Fibroblast of pulmonary artery (primary cell): ENCODE results near the gene HOXC11.

Experiments used
- DNase-seq: peaks from one replicate; pipeline ENCODE4 v3.0.0-alpha.2; 2010; ENCODE audit warnings: low read depth
- H3K4me3 ChIP-seq: replicated peaks from 2 replicates; pipeline ENCODE4 v1.5.1; 2011; ENCODE audit warnings: low read depth, mild to moderate bottlenecking, control low read depth, low read length, moderate library complexity
- TF ChIP-seq, protein P1 (sequence below): IDR thresholded peaks from 2 replicates; pipeline ENCODE4 v1.5.1; 2011; ENCODE audit warnings: mild to moderate bottlenecking, control low read depth, low read length, inconsistent platforms; ENCODE audit errors: missing control alignments

HOXC11 gene

DNA sequence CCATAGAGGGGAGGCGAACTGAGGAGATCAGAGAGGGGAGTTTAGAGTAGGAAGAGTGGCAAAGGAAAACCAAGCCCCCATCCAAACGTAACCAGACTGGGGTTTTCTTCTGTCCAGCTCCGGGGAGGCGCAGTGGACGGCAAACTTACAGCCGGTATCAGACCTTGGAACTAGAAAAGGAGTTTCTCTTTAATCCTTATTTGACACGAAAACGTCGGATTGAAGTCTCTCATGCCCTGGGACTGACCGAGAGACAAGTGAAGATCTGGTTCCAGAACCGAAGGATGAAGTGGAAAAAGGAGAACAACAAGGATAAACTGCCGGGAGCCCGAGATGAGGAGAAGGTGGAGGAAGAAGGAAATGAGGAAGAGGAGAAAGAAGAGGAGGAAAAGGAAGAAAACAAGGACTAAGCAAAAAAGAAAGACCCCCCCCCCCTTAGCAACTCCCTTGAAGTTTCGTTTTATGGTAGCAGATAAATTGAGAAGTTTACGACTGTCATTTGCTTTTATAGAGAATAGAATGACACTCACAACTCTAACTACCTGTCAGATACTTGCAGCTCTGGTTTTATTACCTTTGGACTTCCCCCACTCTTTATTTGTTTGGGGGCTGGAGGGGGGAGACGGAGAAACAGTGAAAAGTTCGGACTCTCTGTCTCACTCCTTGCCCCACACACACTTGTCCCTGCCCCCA is 38.2 kb downstream of the HOXC11 start:
- TF ChIP-seq, protein P1, sequence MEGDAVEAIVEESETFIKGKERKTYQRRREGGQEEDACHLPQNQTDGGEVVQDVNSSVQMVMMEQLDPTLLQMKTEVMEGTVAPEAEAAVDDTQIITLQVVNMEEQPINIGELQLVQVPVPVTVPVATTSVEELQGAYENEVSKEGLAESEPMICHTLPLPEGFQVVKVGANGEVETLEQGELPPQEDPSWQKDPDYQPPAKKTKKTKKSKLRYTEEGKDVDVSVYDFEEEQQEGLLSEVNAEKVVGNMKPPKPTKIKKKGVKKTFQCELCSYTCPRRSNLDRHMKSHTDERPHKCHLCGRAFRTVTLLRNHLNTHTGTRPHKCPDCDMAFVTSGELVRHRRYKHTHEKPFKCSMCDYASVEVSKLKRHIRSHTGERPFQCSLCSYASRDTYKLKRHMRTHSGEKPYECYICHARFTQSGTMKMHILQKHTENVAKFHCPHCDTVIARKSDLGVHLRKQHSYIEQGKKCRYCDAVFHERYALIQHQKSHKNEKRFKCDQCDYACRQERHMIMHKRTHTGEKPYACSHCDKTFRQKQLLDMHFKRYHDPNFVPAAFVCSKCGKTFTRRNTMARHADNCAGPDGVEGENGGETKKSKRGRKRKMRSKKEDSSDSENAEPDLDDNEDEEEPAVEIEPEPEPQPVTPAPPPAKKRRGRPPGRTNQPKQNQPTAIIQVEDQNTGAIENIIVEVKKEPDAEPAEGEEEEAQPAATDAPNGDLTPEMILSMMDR: no peak
- no peak for DNase-seq
- H3K4me3 ChIP-seq: no peak overlapping the region

DNA sequence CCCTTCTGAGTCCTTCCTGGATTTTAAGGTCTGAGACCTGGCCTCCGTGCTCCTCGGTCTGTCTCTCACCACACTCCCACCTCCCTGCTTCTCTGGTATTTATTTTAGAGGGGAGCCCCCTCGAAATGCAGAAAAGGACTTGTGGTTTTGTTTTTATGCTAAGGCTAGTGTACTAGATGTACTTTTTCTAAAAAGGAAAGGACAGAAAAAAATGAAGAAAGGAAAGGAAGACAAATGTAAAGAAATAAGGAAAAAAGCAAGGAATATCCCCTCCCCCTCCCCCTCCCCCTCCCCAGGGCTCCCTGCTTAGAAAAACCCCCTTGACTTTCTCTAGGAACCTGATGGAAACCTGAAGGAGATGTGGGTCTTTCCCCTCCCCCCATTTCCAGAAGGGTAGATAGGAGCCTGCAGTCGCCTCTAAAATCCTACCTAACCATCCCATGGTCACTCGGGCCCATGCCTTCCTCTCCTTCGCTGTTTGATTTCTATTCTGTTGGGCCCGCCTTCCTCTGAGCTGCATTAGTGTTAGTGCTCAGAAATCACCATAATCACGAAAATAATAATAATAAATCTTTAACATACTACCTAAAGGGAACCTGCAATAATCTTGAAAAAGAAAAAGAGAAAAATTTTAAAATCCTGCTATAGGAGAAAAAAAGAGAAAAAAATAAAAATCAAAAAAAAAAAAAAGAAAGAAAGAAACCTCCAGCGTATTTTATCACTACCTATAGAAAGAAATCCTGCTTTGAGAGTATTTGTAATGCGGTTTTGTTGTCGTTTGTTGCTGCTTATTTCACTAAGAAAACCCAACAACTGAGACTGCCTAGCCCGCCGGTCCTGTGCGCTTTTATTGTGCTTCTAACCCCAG is 39.0 kb downstream of the HOXC11 start:
- no peak overlapping the region for H3K4me3 ChIP-seq
- TF ChIP-seq, protein P1: no peak
- no peak for DNase-seq

DNA sequence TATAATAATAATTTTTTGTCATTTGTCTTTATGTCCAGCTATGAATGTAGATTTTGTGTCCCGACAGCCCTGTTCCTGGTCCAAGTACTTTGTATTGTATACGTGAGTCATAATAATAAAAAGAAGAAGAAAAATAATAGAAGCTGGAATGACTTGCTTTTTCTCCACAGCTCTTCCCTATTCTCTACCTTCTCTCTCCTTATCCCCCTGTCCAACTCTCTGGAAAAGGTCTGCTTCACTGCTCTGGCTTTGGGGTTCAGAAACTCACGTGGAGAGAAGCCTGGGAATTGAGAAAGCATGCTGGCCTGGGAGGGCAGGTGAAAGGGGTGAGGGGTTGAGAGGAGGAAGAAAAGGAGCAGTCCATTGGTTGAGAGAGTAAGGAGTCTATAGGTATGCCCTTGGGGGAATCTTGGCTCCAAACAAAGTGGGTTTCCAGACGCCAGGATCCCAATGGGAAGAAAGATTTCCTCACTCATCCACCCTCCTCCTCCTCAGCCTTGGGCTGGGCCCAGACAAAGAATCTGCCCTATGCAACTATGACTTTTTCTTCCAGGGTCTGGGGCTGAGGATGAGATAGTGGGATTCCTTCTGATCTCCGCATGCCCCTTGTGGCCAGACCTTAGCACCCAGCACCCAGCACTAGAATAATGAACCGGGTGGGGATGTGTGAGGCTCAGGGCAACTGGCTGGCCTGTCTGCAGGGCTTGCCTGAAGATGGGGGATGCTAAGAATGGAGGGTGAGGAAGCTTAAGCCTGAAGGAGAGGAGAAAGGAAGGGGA is 39.9 kb downstream of the HOXC11 start:
- DNase-seq: no peak
- no peak overlapping the region for H3K4me3 ChIP-seq
- TF ChIP-seq, protein P1: no peak

DNA sequence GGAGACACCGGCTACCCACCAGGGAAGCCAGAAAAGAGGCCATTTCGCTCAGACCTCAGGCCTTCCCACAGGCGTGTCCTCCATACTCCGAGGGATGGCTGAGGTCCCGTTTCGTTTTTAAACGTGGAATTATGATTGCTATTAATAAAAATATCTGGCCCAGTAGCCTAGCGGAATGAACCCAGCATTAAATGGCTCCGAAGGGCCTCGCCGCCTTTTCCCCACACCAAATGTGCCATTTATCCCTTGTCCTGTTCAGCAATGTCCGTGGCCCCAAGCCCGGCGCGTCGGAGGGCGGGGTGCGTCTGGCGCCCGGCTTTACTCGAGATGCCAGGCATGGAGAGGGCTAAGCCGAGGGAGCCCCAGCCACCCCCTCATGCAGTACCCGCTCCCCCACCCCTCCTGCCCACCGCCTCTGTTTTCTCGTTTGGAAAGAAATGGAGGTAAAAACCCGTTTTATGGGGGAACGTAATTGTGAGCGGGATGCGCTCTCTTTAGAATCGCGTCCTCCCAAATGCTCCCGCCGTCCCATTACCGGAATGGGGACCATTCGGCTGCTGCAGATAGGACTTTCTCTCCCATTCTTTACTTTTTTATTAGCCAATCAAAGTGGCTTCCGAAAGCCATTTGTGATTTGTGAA is 41.6 kb downstream of the HOXC11 start:
- no peak for DNase-seq
- TF ChIP-seq, protein P1: no peak
- H3K4me3 ChIP-seq: no peak overlapping the region

DNA sequence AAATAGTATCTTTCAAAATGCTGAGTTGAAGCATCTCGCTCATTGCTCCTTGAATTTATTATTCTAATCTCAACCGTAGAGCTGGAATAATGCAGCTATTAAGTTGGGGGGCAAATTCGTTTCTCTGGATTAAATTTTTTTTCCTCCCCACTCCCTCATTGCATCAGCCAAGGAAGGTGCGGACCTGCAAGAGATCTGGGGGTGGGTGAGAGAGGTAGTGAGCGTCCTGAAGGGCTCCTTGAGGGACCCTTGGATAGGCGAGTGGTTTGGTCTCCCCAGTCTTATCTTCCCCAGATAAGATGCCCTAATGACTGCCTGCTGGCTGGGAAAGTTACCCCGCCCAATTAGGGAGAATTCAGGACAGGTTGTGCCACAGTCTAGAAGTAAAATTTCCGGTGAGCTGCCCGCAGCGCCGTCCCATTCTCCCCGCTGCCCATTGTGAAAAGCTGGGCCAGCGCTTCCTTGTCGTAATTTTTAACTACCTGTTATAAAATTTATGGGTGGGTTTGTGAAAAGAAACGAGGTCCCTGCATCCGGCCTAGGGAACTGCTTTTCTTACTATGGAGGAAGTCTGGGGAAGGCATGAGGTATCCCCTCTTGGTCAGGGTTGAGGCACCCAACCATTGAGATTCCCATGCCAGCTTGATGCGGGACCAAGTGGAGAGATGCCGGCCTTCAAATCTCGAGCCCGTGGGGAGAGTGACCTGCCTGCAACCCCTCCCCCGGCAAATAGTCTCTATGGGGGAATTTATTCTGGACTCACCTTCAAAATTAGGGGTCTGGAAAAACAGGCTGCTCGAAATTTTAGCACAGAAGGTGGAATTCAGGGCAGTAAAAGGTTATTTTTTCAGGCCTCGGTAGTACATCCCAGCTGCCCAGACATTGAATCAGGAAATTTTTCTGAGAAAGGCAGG is 42.3 kb downstream of the HOXC11 start:
- H3K4me3 ChIP-seq: no peak overlapping the region
- no peak for DNase-seq
- TF ChIP-seq, protein P1: no peak

DNA sequence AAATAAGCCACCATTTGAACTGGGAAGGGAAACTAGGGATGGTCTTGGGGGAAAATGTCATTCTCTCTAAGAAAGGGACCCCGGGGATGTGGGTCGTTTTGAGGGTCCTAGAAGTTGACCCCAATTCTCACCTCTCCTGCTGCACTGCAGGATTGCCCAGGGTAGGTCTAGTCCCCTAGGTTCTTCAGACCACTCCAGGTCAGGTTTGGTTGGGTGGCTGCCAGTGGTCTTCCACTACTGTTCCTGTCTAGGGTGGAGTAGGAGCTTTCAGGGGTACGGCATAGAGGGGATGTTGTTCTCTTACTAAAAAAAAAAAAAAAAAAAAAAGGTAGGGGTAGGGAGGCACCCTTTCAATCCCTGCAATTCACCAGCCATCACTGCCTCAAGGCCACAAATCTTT is 43.1 kb downstream of the HOXC11 start:
- DNase-seq: no peak
- TF ChIP-seq, protein P1: no peak
- H3K4me3 ChIP-seq: no peak overlapping the region
